GM19043 (cell line): ENCODE results near the gene EEPD1.
"Not testable (repeated sequence)": the region's sequence is repeated elsewhere in the genome, so short reads cannot be mapped to it uniquely, and the experiment has no call there.

Source experiments
- ATAC-seq: cut with Tn5 transposase; IDR thresholded peaks from one replicate; pipeline ENCODE4 v1.9.1; 2021; ENCODE audit warnings: low read depth; ENCODE audit not compliant: unreplicated experiment

EEPD1 gene

GRCh38 chr7:36128448-36129047 is 24.5 kb upstream of the EEPD1 start:
- no peak for ATAC-seq

GRCh38 chr7:36129048-36129534 is 24.0 kb upstream of the EEPD1 start:
- no peak for ATAC-seq

GRCh38 chr7:36130236-36130945 is 22.7 kb upstream of the EEPD1 start:
- no peak for ATAC-seq

GRCh38 chr7:36131026-36131425 is 22.0 kb upstream of the EEPD1 start:
- no peak for ATAC-seq

GRCh38 chr7:36131499-36131898 is 21.6 kb upstream of the EEPD1 start:
- ATAC-seq = no peak

GRCh38 chr7:36132012-36132411 is 21.0 kb upstream of the EEPD1 start:
- no peak for ATAC-seq

- no peak for ATAC-seq
Measured at GRCh38 chr7:36135700-36136099, 17.4 kb upstream of the EEPD1 start.

GRCh38 chr7:36137258-36137657 is 15.8 kb upstream of the EEPD1 start:
- ATAC-seq = no peak

GRCh38 chr7:36137754-36138153 is 15.3 kb upstream of the EEPD1 start:
- no peak for ATAC-seq

GRCh38 chr7:36138209-36138608 is 14.8 kb upstream of the EEPD1 start:
- ATAC-seq = no peak

GRCh38 chr7:36141351-36141750 is 11.7 kb upstream of the EEPD1 start:
- no peak for ATAC-seq

- no peak for ATAC-seq
Measured at GRCh38 chr7:36141850-36142249, 11.2 kb upstream of the EEPD1 start.

- no peak for ATAC-seq
Measured at GRCh38 chr7:36144189-36144588, 8.9 kb upstream of the EEPD1 start.

GRCh38 chr7:36145686-36146085 is 7.4 kb upstream of the EEPD1 start:
- ATAC-seq = no peak

GRCh38 chr7:36147361-36147760 is 5.7 kb upstream of the EEPD1 start:
- no peak for ATAC-seq

GRCh38 chr7:36148422-36149065 is 4.5 kb upstream of the EEPD1 start:
- no peak for ATAC-seq

GRCh38 chr7:36149240-36149639 is 3.8 kb upstream of the EEPD1 start:
- ATAC-seq = not testable (repeated sequence)

GRCh38 chr7:36149694-36150452 is 3.2 kb upstream of the EEPD1 start:
- no peak for ATAC-seq

- no peak for ATAC-seq
Measured at GRCh38 chr7:36151921-36152755, 916 bp upstream of the EEPD1 start.

- no peak for ATAC-seq
Measured at GRCh38 chr7:36153571-36154097, 580 bp downstream of the EEPD1 start.
